HCT116 (cell line): ENCODE data around the gene ABCC1.

ENCODE experiments used
- CTCF ChIP-seq, 3 experiments: fragments of 200-600 bp in 1 of 3; sonication (generic) in 1 of 3; IDR thresholded peaks in 2 of 3; conservative IDR thresholded peaks in 1 of 3; 2 replicates each; pipeline ENCODE4 v1.5.1; 2012 to 2017; ENCODE audit warnings: low read depth in 2 of 3, low read length in 2 of 3, antibody characterized with exemption in 1 of 3, borderline replicate concordance in 1 of 3, control low read depth in 1 of 3, mild to moderate bottlenecking in 1 of 3, mixed read lengths in 1 of 3, mixed run types in 1 of 3, moderate library complexity in 1 of 3; ENCODE audit not compliant: insufficient read depth in 1 of 3
- EZH2 ChIP-seq: fragments of 200-600 bp; sonication (generic); IDR thresholded peaks from 2 replicates; pipeline ENCODE4 v1.6.1; 2017; ENCODE audit warnings: antibody characterized with exemption, mixed run types
- POLR2A ChIP-seq: IDR thresholded peaks from 2 replicates; pipeline ENCODE4 v1.7.0; 2011; ENCODE audit warnings: borderline replicate concordance; ENCODE audit not compliant: insufficient read depth, insufficient read length; ENCODE audit errors: extremely low read depth
- POLR2AphosphoS5 ChIP-seq: IDR thresholded peaks from 2 replicates; pipeline ENCODE4 v1.6.1; 2011; ENCODE audit warnings: mild to moderate bottlenecking, low read depth, low read length, moderate library complexity
- RAD21 ChIP-seq: IDR thresholded peaks from 2 replicates; pipeline ENCODE4 v1.6.1; 2012; ENCODE audit warnings: low read depth, mild to moderate bottlenecking
- REST ChIP-seq: IDR thresholded peaks from 2 replicates; pipeline ENCODE4 v1.6.1; 2012; ENCODE audit warnings: low read depth

GRCh38 chr16:16185095-16185494, 235.7 kb downstream of the ABCC1 start:
- TF ChIP-seq EZH2 (no peak), POLR2AphosphoS5 (no peak), CTCF (IDR thresholded peaks at IDR 0.05 in 2 of 3, conservative IDR thresholded peaks at IDR 0.05 in 1 of 3; ENCODE audit: borderline replicate concordance in 1 of 3, insufficient read depth in 1 of 3, low read depth in 2 of 3, low read length in 2 of 3) (no peak), REST (no peak), POLR2A (no peak), RAD21 (no peak)
